ENCODE measurements around the gene IL1RAPL1.
A peak's percentile ranks its signal among the peaks of the same experiment; 100 is the strongest.

The IL1RAPL1 gene

DNA sequence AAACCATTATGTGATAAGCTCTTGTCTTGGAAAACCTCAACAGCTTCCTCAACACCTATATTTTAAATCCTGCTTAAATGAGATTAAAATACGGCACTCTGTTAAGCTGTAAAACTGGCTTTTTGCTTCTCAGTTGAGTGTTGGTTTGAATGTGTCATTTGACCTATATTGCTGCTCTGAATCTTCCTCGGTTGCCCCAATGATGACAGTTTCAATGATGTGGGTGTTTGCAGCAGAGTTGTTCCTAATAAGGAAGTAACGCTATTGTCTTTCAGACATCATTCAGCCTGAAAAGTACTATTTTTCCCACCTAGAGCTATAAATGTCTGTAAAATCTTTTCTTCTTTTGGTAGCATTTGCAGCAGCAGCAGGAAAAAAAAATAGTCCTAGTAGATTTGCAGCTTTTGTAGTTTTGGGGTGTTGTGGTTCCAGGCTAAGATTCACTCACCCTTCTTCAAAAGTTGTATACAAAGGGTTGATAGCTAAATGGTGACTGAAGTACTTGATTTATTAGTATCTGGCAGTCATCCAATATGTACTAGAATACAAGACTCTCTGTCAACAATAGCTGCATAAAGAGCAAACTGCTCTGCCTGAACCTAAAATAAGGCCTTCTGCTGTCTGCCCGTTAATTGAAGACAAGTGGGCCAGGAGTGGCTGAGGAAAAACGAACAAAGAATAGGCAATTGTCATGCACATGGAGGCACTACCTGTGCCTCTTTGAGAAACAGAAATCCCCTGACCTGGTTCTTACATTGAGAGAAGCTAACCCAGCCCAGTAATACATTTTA lies 333.1 kb downstream of the IL1RAPL1 start:
- DNase-seq, result no peak
- intact Hi-C loops (cut with DNase I), result no loop called here

- intact Hi-C loops (cut with DNase I), result no loop called here
- DNase-seq, result no peak
These were observed 334.9 kb downstream of the IL1RAPL1 start for GRCh38 chrX:28922106-28922505.

- DNase-seq, result no peak
- intact Hi-C loops (cut with DNase I), result no loop called here
These were observed 359.6 kb downstream of the IL1RAPL1 start for GRCh38 chrX:28946846-28947245.

DNA sequence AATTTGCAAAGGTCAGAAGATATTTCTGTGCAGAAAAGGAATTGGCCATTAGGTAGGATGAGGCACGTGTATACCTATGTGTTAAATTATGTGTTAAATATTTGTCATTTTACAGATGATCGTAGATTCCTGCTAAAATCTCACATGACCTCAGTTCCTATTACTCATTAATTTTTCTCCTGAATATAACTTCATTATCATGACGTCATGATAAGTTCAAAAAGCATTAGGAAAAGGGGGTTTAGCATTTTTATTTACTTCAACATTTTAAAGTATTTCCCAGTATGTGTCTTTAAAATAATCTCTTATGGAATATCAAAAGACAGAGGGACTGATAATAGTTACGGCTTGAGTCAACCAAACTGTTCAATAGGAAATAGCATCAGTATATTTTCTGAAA lies 372.8 kb downstream of the IL1RAPL1 start:
- DNase-seq, result no peak
- intact Hi-C loops (cut with DNase I), result no loop called here

DNA sequence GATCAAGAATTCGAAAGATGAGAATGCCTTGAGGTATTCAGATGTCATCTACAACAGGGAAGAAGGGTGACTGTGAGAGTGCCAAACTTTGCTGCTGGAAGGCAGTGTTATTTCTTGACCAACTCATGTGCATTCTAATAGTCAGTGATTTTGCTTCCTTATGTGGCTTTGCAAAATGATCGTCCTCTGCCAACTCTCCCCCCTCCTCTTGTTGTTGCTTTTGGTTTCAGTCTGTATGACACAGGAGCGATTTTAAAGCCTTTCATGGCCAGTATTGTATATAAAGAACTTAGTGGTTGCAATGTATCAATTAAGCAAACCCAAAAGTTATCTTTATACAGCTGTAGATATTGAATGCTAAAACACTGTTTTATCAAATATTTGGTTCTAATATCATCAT lies 379.1 kb downstream of the IL1RAPL1 start:
- no peak for DNase-seq
- intact Hi-C loops (cut with DNase I), result no loop called here

DNA sequence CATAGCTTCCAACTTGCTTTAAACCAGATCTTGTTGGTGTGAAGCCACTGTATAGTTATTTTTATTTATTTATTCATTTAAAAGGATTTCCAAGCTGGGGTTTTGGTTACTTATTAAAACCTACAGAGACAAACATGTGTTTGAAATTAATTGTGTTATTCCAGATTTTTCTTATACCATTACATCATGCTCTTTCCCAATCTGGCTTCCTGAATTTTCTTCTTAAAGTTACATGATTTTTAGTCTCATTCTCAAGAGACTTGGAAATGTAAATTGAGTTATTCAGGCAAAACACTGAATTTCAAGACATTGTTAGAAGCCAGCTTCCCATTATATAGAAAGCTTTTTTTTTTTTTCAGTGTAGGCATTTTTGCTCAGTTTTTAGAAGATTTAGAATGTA lies 381.9 kb downstream of the IL1RAPL1 start:
- intact Hi-C loops (cut with DNase I), result no loop called here
- no peak for DNase-seq

GRCh38 chrX:28979877-28980276 lies 392.6 kb downstream of the IL1RAPL1 start:
- DNase-seq, result no peak
- intact Hi-C loops (cut with DNase I), result no loop called here

DNA sequence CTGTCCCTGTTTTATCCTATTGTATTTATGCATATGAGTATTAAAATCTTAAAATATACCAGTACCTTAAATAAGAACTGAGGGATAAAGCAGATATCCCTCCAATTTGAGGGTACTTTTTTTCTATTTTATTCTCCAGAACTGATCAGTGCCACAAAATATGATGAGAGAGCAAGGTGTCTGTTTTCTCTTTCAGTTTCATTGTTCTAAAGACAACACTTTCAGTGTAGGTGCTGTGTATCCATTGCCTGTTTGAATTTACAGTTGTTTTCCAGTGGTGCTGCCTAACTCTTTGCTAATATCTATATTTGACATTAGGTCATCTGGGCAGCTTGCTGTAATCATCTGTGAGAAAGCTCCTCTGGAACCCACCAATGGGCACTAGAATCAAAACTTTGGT lies 394.7 kb downstream of the IL1RAPL1 start:
- DNase-seq, result no peak
- intact Hi-C loops (cut with DNase I), result no loop called here

DNA sequence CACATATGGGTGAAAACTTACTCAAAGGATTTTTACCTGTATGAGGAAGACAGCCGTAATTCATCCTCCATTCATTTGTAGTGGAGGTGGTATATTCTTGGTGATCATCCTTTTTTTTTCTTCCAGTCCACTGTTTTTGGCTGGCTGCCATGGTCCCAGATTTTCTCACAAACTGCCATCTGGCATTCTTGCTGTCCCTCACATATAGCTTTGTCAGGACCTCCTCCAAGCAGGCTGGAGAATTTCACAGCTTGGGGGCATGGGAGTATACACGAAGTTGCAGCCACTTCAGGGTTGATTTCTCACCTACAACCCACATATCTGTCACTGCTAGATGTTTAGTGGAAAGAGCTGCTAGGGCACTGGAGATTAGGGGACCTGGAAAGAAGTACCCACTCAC lies 401.0 kb downstream of the IL1RAPL1 start:
- intact Hi-C loops (cut with DNase I), result no loop called here
- peak in 8 of 10 donors; percentile 8 to 82 (median 19) for DNase-seq

- intact Hi-C loops (cut with DNase I), result no loop called here
- no peak for DNase-seq
These were observed 410.6 kb downstream of the IL1RAPL1 start for GRCh38 chrX:28997706-28998463.

DNA sequence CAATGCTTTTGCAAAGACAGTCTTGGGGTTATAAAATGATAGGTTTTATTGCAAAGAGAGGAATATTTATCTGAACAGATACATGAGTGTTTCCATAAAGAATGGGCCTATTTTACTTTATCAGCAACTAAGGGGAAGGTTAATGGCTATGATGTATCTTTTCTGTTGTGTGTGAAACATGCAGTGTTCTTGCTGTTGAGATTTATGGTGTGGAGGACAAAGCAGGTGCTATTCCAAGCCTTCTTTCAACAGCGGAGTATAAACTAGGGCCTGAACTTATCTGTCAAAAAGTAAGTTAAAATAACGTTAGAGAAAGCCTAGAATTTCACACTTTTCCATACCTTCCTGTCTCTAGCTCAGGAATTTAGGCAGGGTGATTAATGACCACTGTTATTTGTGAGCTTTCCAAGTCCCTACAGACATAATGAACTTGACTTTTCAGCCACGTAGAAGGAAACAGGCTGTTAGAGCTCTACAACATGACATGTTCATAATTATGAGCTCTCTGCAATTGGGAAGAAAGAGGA lies 411.4 kb downstream of the IL1RAPL1 start:
- intact Hi-C loops (cut with DNase I), result no loop called here

DNA sequence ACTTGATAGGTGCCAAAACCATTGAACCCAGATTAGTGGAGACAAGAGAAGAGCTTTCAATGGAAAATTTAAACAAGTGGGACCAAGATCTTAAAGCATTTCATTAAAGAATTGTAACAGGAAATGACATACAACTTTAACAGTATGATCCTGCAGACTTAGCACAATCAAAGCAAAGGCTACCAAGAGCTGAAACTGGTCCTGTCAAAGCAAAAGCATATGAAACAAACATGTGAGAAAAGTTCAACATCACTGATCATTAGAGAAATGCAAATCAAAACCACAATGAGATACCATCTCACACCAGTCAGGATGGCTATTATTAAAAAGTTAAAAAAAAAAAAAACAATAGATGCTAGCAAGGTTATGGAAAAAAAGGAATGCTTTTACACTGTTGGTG lies 425.6 kb downstream of the IL1RAPL1 start:
- intact Hi-C loops (cut with DNase I), result no loop called here
- DNase-seq, result no peak

More for the DNA sequence above, 411.4 kb downstream of the IL1RAPL1 start:
- no peak for DNase-seq

- intact Hi-C loops (cut with DNase I), result no loop called here
- no peak for DNase-seq
These were observed 436.0 kb downstream of the IL1RAPL1 start for GRCh38 chrX:29023207-29023606.

DNA sequence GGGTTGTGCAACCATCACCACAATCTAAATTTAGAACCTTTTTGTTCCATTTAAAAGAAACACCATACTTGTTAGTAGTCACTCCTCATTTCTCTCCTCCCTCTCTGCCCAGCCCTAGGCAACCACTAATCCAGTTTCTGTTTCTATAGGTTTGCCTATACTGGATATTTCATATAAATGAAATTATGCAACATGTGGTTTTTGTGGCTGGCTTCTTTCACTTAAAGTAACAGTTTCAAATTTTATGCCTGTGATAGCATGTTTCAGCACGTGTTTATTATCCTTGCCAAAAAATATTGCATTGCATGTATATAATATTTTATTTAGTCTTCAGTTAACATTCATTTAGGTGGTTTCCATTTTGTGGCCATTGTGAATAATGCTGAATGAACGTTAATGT lies 437.6 kb downstream of the IL1RAPL1 start:
- no peak for DNase-seq
- intact Hi-C loops (cut with DNase I), result no loop called here

GRCh38 chrX:29039501-29039900 lies 452.3 kb downstream of the IL1RAPL1 start:
- no peak for DNase-seq
- intact Hi-C loops (cut with DNase I), result no loop called here

- DNase-seq, result no peak
- intact Hi-C loops (cut with DNase I), result no loop called here
These were observed 452.9 kb downstream of the IL1RAPL1 start for GRCh38 chrX:29040160-29040559.

DNA sequence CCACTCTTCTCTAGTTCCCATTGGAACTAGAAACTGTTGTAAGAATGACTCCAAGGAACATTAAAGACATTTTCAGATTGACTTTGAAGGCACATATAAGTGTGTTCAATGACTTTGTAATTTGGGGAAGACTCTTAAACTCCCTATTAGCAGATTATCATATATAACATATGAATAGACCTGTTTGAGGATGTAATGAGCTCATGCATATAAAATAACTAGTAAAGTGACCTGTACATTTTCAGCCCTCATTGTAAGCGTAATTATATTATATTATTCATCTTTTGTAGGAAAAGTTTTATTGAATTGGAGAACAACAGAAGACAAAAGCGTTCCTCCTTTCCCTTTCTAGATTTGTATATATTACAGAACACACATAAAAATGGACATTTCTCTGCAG lies 455.1 kb downstream of the IL1RAPL1 start:
- no peak for DNase-seq
- intact Hi-C loops (cut with DNase I), result no loop called here

GRCh38 chrX:29043746-29044145 lies 456.5 kb downstream of the IL1RAPL1 start:
- no peak for DNase-seq
- intact Hi-C loops (cut with DNase I), result no loop called here

- DNase-seq, result no peak
- intact Hi-C loops (cut with DNase I), result no loop called here
These were observed 457.4 kb downstream of the IL1RAPL1 start for GRCh38 chrX:29044423-29045184.

- intact Hi-C loops (cut with DNase I), result no loop called here
- DNase-seq, result no peak
These were observed 478.2 kb downstream of the IL1RAPL1 start for GRCh38 chrX:29065477-29065876.

- DNase-seq, result no peak
- intact Hi-C loops (cut with DNase I), result no loop called here
These were observed 479.3 kb downstream of the IL1RAPL1 start for GRCh38 chrX:29066516-29066915.

Measured in posterior cingulate gyrus (tissue), 11 donors.